Measurements from ENCODE around the gene PRRT4. TPM values are rescaled to one million over a fixed set of nuclear protein-coding genes. Genes with fewer than 3 reads are reported as not detected.

The PRRT4 gene
- total and polyA plus RNA-seq, 2 experiments from 2014 or later, result 0.55 to 0.56 TPM

DNA sequence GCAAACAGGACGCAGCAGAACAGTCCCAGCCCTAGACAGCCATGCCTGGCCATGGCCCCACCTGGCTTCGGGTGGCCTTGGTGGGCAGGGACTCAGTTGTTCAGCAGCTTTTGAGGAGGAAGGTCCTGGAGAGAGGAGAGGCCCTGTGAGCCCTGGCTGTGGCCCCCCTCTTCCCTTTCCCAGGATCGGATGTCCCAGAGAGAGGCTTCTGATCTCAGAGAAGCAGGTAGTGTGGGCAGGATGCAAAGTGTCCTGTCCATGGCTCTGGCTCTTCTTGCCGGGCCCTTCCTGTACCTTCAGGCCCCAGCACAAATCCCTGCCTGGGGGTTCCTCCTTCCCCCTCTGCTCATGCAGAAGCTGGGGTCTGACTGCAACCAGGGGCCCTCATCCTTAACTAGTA is 1.6 kb downstream of the PRRT4 start (continued):
- TF ChIP-seq, protein P1, sequence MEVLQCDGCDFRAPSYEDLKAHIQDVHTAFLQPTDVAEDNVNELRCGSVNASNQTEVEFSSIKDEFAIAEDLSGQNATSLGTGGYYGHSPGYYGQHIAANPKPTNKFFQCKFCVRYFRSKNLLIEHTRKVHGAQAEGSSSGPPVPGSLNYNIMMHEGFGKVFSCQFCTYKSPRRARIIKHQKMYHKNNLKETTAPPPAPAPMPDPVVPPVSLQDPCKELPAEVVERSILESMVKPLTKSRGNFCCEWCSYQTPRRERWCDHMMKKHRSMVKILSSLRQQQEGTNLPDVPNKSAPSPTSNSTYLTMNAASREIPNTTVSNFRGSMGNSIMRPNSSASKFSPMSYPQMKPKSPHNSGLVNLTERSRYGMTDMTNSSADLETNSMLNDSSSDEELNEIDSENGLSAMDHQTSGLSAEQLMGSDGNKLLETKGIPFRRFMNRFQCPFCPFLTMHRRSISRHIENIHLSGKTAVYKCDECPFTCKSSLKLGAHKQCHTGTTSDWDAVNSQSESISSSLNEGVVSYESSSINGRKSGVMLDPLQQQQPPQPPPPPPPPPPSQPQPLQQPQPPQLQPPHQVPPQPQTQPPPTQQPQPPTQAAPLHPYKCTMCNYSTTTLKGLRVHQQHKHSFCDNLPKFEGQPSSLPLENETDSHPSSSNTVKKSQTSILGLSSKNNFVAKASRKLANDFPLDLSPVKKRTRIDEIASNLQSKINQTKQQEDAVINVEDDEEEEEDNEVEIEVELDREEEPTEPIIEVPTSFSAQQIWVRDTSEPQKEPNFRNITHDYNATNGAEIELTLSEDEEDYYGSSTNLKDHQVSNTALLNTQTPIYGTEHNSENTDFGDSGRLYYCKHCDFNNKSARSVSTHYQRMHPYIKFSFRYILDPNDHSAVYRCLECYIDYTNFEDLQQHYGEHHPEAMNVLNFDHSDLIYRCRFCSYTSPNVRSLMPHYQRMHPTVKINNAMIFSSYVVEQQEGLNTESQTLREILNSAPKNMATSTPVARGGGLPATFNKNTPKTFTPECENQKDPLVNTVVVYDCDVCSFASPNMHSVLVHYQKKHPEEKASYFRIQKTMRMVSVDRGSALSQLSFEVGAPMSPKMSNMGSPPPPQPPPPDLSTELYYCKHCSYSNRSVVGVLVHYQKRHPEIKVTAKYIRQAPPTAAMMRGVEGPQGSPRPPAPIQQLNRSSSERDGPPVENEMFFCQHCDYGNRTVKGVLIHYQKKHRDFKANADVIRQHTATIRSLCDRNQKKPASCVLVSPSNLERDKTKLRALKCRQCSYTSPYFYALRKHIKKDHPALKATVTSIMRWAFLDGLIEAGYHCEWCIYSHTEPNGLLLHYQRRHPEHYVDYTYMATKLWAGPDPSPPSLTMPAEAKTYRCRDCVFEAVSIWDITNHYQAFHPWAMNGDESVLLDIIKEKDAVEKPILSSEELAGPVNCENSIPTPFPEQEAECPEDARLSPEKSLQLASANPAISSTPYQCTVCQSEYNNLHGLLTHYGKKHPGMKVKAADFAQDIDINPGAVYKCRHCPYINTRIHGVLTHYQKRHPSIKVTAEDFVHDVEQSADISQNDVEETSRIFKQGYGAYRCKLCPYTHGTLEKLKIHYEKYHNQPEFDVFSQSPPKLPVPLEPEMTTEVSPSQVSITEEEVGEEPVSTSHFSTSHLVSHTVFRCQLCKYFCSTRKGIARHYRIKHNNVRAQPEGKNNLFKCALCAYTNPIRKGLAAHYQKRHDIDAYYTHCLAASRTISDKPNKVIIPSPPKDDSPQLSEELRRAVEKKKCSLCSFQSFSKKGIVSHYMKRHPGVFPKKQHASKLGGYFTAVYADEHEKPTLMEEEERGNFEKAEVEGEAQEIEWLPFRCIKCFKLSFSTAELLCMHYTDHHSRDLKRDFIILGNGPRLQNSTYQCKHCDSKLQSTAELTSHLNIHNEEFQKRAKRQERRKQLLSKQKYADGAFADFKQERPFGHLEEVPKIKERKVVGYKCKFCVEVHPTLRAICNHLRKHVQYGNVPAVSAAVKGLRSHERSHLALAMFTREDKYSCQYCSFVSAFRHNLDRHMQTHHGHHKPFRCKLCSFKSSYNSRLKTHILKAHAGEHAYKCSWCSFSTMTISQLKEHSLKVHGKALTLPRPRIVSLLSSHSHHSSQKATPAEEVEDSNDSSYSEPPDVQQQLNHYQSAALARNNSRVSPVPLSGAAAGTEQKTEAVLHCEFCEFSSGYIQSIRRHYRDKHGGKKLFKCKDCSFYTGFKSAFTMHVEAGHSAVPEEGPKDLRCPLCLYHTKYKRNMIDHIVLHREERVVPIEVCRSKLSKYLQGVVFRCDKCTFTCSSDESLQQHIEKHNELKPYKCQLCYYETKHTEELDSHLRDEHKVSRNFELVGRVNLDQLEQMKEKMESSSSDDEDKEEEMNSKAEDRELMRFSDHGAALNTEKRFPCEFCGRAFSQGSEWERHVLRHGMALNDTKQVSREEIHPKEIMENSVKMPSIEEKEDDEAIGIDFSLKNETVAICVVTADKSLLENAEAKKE (CRISPR knock-in tag; IDR thresholded peaks at IDR 0.05), result no peak
- TF ChIP-seq EZH2phosphoT487 (IDR thresholded peaks at IDR 0.05; ENCODE audit: unreplicated experiment) (no peak), NANOG (IDR thresholded peaks at IDR 0.05; ENCODE audit: borderline replicate concordance) (no peak), ZNF114 (CRISPR knock-in tag; IDR thresholded peaks at IDR 0.05) (no peak), ZNF331 (CRISPR knock-in tag; IDR thresholded peaks at IDR 0.05; ENCODE audit: low read depth) (no peak)

DNA sequence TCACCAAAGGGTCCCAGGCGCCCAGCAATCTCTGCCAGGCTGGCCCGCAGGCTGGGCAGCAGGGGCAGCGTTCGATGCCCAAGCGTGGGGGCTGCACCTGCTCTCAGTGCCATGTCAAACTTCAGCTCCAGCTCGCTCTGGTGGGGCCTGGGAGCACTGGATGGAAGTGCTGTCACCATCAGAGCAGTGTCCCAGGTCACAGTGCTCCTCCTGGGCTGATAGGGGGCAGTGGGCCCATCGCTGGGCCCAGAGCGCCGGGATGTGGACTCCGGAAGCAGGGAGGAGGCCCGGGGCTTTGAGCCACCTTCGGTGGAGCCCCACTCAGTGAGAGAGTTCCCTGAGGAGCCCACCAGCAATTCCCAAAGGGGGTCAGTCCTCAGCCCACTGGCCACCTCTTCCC is 2.2 kb downstream of the PRRT4 start:
- Histone ChIP-seq H3K4me2 (no peak overlapping the region), H3K27me3 (ENCODE audit: insufficient read depth) (peaks cover 85% of the 10 kb centered on the region), H2AFZ (no peak overlapping the region), H3F3A (replicated peaks; ENCODE audit: low read depth) (no peaks in the 10 kb centered on the region; the same call in none of the 2 replicates), H3K4me3 (no peak overlapping the region), H3K27ac (ENCODE audit: low read depth) (no peak overlapping the region), H3K9me2 (ENCODE audit: insufficient read depth) (no peaks in the 10 kb centered on the region), H4K20me1 (replicated peaks; ENCODE audit: insufficient read depth) (0 out of 2 replicates have a peak, but pooled peaks cover 4% of the 10 kb centered on the region), H3K4me1 (ENCODE audit: insufficient read depth) (peaks cover 5% of the 10 kb centered on the region), H3K79me2 (replicated peaks; ENCODE audit: insufficient read depth) (no peaks in the 10 kb centered on the region), H3K36me3 (ENCODE audit: insufficient read depth) (no peaks in the 10 kb centered on the region)
- Mint-ChIP-seq H3K36me3 (ENCODE audit: low read depth) (no peaks in the 10 kb centered on the region; the same call in 2 of the 3 replicates), H3K27me3 (ENCODE audit: insufficient read depth, low read depth, poor library complexity) (peaks cover 57% of the 10 kb centered on the region), H3K4me3 (no peak overlapping the region), H3K4me1 (peaks cover 21% of the 10 kb centered on the region), H3K27ac (no peak overlapping the region), H3K9me3 (no peaks in the 10 kb centered on the region; the same call in 2 of the 3 replicates)
- no peak for TF ChIP-seq NANOG (IDR thresholded peaks at IDR 0.05; ENCODE audit: borderline replicate concordance)
- no peak for TF ChIP-seq EZH2phosphoT487 (IDR thresholded peaks at IDR 0.05; ENCODE audit: unreplicated experiment)
- TF ChIP-seq, protein P1 (CRISPR knock-in tag; IDR thresholded peaks at IDR 0.05), result no peak
- no peak for ATAC-seq
- no peak for DNase-seq (ENCODE audit: low spot score)
